ENCODE measurements around the gene SPPL3.

DNA sequence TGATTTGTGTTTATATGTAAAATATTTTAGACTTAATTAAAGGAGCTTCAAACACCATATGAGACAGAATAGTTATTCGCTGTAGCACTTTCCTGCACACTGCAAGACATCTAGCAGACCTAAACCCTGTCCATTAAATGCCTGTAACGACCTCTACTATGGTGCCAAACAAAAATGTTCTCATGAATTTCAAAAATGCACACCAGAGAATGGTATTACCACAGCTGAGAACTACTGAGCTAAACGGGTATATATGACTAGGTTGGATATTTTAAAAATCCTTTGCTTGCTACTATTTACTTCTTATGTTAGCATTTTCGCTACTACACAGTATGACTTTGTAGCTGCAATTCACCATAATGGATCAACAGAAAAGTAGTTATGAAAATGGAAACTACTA, 34.8 kb downstream of the SPPL3 start:
- TF ChIP-seq POLR2A (IDR thresholded peaks at IDR 0.05; ENCODE audit: low read length) (no peak), GATA1 (IDR thresholded peaks at IDR 0.05; ENCODE audit: low read depth, low read length) (no peak)

All from erythroblast (primary cell).